Endothelial cell of umbilical vein (primary cell): ENCODE data around the gene USP2. TPM values are rescaled to one million over a fixed set of nuclear protein-coding genes. Genes with fewer than 3 reads are reported as not detected.

Experiments used
- BruUV-seq: library from RNA; stranded (reverse); fragments of 400-500 nt; replicated peaks from 2 replicates; lab custom pipeline; 2021; lab: Mats Ljungman, UMichigan
- CTCF ChIA-PET: fragments of 300-600, 350-600 bp; sonication (Branson Sonifier 250); formaldehyde crosslinking; loops from one replicate; lab custom pipeline; 2021; ENCODE audit warnings: antibody characterized with exemption, inconsistent platforms; lab: Charles Lee
- POLR2A ChIA-PET: fragments of 300-600, 350-600 bp; sonication (Branson Sonifier 250); formaldehyde crosslinking; loops from one replicate; lab custom pipeline; 2021; ENCODE audit warnings: antibody characterized with exemption, inconsistent platforms; lab: Charles Lee
- DNase-seq: peaks from one replicate; pipeline ENCODE4 v3.0.0-alpha.2; 2011; ENCODE audit warnings: low read depth, low spot score
- FAIRE-seq: peaks from 2 replicates; lab custom pipeline; 2011; peaks lifted over from hg19 to GRCh38; lab: Jason Lieb, UNC
- H2AFZ ChIP-seq: 2 replicates; pipeline ENCODE4 v1.6.0; 2012; ENCODE audit warnings: low read depth, low read length, control low read depth, inconsistent platforms
- H3K27ac ChIP-seq: 2 replicates; pipeline ENCODE4 v1.5.1; 2011; ENCODE audit warnings: low read depth, mild to moderate bottlenecking, control low read depth, low read length, moderate library complexity; ENCODE audit not compliant: insufficient read depth
- H3K27me3 ChIP-seq, 2 experiments: 2 replicates each; pipeline versions ENCODE4 v1.6.0 to v1.6.1; 2011; ENCODE audit warnings: low read length in 2 of 2, mixed read lengths in 1 of 2; ENCODE audit not compliant: control insufficient read depth in 2 of 2, insufficient read depth in 2 of 2
- H3K36me3 ChIP-seq, 2 experiments: 2 replicates in 1 of 2; 3 replicates in 1 of 2; pipeline ENCODE4 v1.5.1; 2011; ENCODE audit warnings: low read length in 2 of 2, mild to moderate bottlenecking in 1 of 2, moderate library complexity in 1 of 2; ENCODE audit not compliant: control insufficient read depth in 2 of 2, insufficient read depth in 2 of 2; ENCODE audit errors: extremely low read depth in 1 of 2
- H3K4me1 ChIP-seq: 3 replicates; pipeline ENCODE4 v1.5.1; 2011; ENCODE audit warnings: mild to moderate bottlenecking, low read length; ENCODE audit not compliant: control insufficient read depth, insufficient read depth; ENCODE audit errors: extremely low read depth
- H3K4me2 ChIP-seq: 2 replicates; pipeline ENCODE4 v1.6.1; 2011; ENCODE audit warnings: low read length, control low read depth, mixed read lengths; ENCODE audit not compliant: insufficient read depth
- H3K4me3 ChIP-seq, 3 experiments: fragments of 200-600 bp in 1 of 3; sonication (generic), shearing (Covaris generic) in 1 of 3; replicated peaks in 1 of 3; 2 replicates each; pipeline ENCODE4 v1.5.1; 2011 to 2016; ENCODE audit warnings: control low read depth in 3 of 3, low read length in 3 of 3, mild to moderate bottlenecking in 2 of 3, inconsistent platforms in 1 of 3, low read depth in 1 of 3, moderate library complexity in 1 of 3; ENCODE audit not compliant: insufficient read depth in 1 of 3
- H3K79me2 ChIP-seq: 2 replicates; pipeline ENCODE4 v1.6.0; 2012; ENCODE audit warnings: low read length, inconsistent platforms; ENCODE audit not compliant: control insufficient read depth, insufficient read depth
- H3K9ac ChIP-seq: replicated peaks from 2 replicates; pipeline ENCODE3; 2011; ENCODE audit warnings: low read length, control low read depth; ENCODE audit not compliant: insufficient read depth; ENCODE audit errors: extremely low read depth
- H3K9me1 ChIP-seq: replicated peaks from 3 replicates; pipeline ENCODE4 v1.6.0; 2011; ENCODE audit warnings: mild to moderate bottlenecking, low read length; ENCODE audit not compliant: control insufficient read depth, insufficient read depth; ENCODE audit errors: extremely low read depth
- H3K9me3 ChIP-seq: replicated peaks from 2 replicates; pipeline ENCODE4 v1.5.1; 2012; ENCODE audit warnings: low read length, inconsistent platforms; ENCODE audit not compliant: control insufficient read depth, insufficient read depth
- H4K20me1 ChIP-seq: replicated peaks from 2 replicates; pipeline ENCODE3; 2011; ENCODE audit warnings: mild to moderate bottlenecking, low read length; ENCODE audit not compliant: control insufficient read depth, insufficient read depth; ENCODE audit errors: extremely low read depth
- EZH2 ChIP-seq: IDR thresholded peaks from 2 replicates; pipeline ENCODE4 v1.6.1; 2012; ENCODE audit warnings: borderline replicate concordance, low read depth, mild to moderate bottlenecking, moderate library complexity, low read length, inconsistent platforms; ENCODE audit not compliant: severe bottlenecking
- FOS ChIP-seq: IDR thresholded peaks from 2 replicates; pipeline ENCODE4 v1.6.1; 2011; ENCODE audit warnings: mild to moderate bottlenecking, low read length, moderate library complexity, borderline replicate concordance; ENCODE audit not compliant: insufficient read depth
- JUN ChIP-seq: IDR thresholded peaks from 2 replicates; pipeline ENCODE4 v1.6.1; 2011; ENCODE audit warnings: borderline replicate concordance, low read depth; ENCODE audit not compliant: insufficient read length, insufficient read depth
- POLR2A ChIP-seq: IDR thresholded peaks from 2 replicates; pipeline ENCODE4 v1.6.1; 2012; ENCODE audit warnings: low read depth, mild to moderate bottlenecking, control low read depth, low read length
- dilution Hi-C: fragments of 300-500 bp; cut with MboI; formaldehyde crosslinking; loops from one replicate; pipeline ENCODE4 v1.15.0; 2019; ENCODE audit warnings: low sequenced_read_pairs; ENCODE audit not compliant: extremely low pct_ligation_motif_present
- intact Hi-C: fragments of 100-400 bp; cut with micrococcal nuclease; formaldehyde crosslinking; loops from one replicate; pipeline ENCODE4 v1.10.0; 2022
- polyA plus RNA-seq, 4 experiments: library from polyadenylated mRNA; depleted of rRNA in 3 of 4; stranded (reverse) in 3 of 4; unstranded in 1 of 4; fragments of >200 nt; gene quantifications; 2 replicates each; pipeline versions ENCODE4 v1.2.1 to v1.2.3, GENCODE V29; 2011 to 2012; ENCODE audit warnings: missing spikeins in 1 of 4
- total RNA-seq: library from RNA; stranded (reverse); gene quantifications from 2 replicates; pipeline ENCODE4 v1.2.3, GENCODE V29; 2021
- TF ChIP-seq, protein P1 (sequence below), 2 donors: IDR thresholded peaks; 1 replicate in 1 of 2; 2 replicates in 1 of 2; pipeline ENCODE4 v1.5.1; 2011; ENCODE audit warnings: low read length in 2 of 2, mild to moderate bottlenecking in 2 of 2, moderate library complexity in 2 of 2, control low read depth in 1 of 2, inconsistent platforms in 1 of 2, low read depth in 1 of 2; ENCODE audit not compliant: insufficient read depth in 1 of 2; ENCODE audit errors: extremely low read depth in 1 of 2

Gene USP2
- total and polyA plus RNA-seq, 2 donors (not counting 3 experiments of a cell fraction or from before 2014, with no cell fraction given): 0.21 to 1.2 TPM

DNA sequence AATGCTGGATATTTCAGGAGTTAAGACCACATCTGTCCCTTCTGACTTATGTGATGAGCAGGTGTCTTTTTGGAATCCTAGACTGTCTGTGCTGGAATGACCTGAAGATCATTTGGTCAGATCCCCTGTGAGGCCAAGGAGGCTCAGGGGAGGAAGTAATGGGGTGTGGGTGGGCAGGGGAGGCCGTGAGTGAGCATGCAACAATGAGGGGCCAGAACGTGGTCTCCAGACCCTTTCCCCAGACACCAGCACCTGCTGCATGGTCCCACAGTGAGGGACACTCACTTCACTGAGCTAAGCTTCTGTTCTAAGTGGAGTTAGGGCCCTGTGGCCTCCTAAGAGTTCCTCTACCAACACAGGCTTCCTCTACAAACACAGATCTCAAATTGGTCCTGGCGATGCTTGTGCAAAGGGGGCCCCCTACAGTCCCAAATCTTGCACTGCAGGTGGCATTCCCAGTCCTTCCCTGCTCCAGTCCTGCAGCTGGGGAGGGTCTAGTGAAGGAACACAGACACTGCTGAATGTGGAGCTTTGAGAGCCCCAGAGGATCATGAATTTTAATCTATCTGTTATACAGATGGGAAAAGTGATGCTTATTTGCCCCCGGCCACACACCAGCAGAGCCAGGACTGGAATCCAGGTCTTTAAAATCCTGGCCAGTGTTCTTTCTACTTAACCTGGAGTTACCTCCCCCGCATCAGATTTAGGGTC, 7.4 kb downstream of the USP2 start:
- CTCF ChIA-PET: interaction anchor here (0.7 to 11.7 kb wide), 18 partner anchors 9 to 735 kb away, joined by 3 to 154 read pairs (median 4); partner anchors contain the start of genes C1QTNF5 and CBL
- intact Hi-C loops (loop anchor here (1.0 to 5.0 kb wide), 3 partner anchors 18 to 167 kb away; partner anchors contain the start of genes C1QTNF5 and CBL), dilution Hi-C loops (no loop called here)
- Histone ChIP-seq H3K4me3 (no peak overlapping the region), H3K27ac (no peak overlapping the region), H3K4me2 (no peak overlapping the region), H4K20me1 (no peaks in the 10 kb centered on the region), H3K4me1 (no peaks in the 10 kb centered on the region), H3K9me3 (no peaks in the 10 kb centered on the region), H2AFZ (no peak overlapping the region), H3K79me2 (no peaks in the 10 kb centered on the region), H3K9me1 (no peaks in the 10 kb centered on the region), H3K9ac (no peak overlapping the region), H3K36me3 (no peaks in the 10 kb centered on the region), H3K27me3 (no peaks in the 10 kb centered on the region)
- FAIRE-seq (peak; percentile 91), DNase-seq (peak; percentile 79)
- POLR2A ChIA-PET: interaction anchor here (1.0 kb wide), 1 partner anchor 33 kb away, joined by 12 read pairs; the partner anchor contains the start of gene C1QTNF5
- no peak for TF ChIP-seq FOS
- TF ChIP-seq JUN: no peak
- TF ChIP-seq, protein P1, sequence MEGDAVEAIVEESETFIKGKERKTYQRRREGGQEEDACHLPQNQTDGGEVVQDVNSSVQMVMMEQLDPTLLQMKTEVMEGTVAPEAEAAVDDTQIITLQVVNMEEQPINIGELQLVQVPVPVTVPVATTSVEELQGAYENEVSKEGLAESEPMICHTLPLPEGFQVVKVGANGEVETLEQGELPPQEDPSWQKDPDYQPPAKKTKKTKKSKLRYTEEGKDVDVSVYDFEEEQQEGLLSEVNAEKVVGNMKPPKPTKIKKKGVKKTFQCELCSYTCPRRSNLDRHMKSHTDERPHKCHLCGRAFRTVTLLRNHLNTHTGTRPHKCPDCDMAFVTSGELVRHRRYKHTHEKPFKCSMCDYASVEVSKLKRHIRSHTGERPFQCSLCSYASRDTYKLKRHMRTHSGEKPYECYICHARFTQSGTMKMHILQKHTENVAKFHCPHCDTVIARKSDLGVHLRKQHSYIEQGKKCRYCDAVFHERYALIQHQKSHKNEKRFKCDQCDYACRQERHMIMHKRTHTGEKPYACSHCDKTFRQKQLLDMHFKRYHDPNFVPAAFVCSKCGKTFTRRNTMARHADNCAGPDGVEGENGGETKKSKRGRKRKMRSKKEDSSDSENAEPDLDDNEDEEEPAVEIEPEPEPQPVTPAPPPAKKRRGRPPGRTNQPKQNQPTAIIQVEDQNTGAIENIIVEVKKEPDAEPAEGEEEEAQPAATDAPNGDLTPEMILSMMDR (IDR thresholded peaks at IDR 0.05; ENCODE audit: extremely low read depth in 1 of 2, insufficient read depth in 1 of 2, low read depth in 1 of 2, low read length in 2 of 2): peak; percentile 90 to 92
- no peak for TF ChIP-seq POLR2A
- no peak for TF ChIP-seq EZH2
- no TSS peak for BruUV-seq
